Stimulated activated CD8-positive, alpha-beta memory T cell treated with anti-CD3 and anti-CD28 coated beads, Interleukin-12 subunit alpha, Interleukin-12 subunit beta, amount 100 ng/mL, for 24 hours (primary cell): ENCODE results near the gene GABBR2.

Experiments used
- DNase-seq: peaks from one replicate; pipeline ENCODE4 v3.0.0-alpha.2; 2020; ENCODE audit errors: extremely low read depth

Gene GABBR2

GRCh38 chr9:98708933-98709911 is at the start of gene GABBR2:
TSS of gene GABBR2 (minus strand) at chr9:98708935. CDS start at chr9:98708737, 198 bp downstream.
- no peak for DNase-seq

- no peak for DNase-seq
Measured at GRCh38 chr9:98755006-98755618, 46.4 kb upstream of the GABBR2 start.

GRCh38 chr9:98751210-98751609 is 42.5 kb upstream of the GABBR2 start:
- no peak for DNase-seq

GRCh38 chr9:98750364-98751060 is 41.8 kb upstream of the GABBR2 start:
- DNase-seq = no peak

- no peak for DNase-seq
Measured at GRCh38 chr9:98747476-98747875, 38.7 kb upstream of the GABBR2 start.

GRCh38 chr9:98745470-98745869 is 36.7 kb upstream of the GABBR2 start:
- DNase-seq = no peak

GRCh38 chr9:98743818-98744611 is 35.3 kb upstream of the GABBR2 start:
- DNase-seq = no peak

- DNase-seq = no peak
Measured at GRCh38 chr9:98743329-98743728, 34.6 kb upstream of the GABBR2 start.

GRCh38 chr9:98742325-98743280 is 33.9 kb upstream of the GABBR2 start:
- no peak for DNase-seq

GRCh38 chr9:98740226-98740881 is 31.6 kb upstream of the GABBR2 start:
- DNase-seq = no peak

- no peak for DNase-seq
Measured at GRCh38 chr9:98738741-98739140, 30.0 kb upstream of the GABBR2 start.

GRCh38 chr9:98736226-98736625 is 27.5 kb upstream of the GABBR2 start:
- no peak for DNase-seq

- no peak for DNase-seq
Measured at GRCh38 chr9:98732801-98733200, 24.1 kb upstream of the GABBR2 start.

- DNase-seq = no peak
Measured at GRCh38 chr9:98732091-98732490, 23.4 kb upstream of the GABBR2 start.

- no peak for DNase-seq
Measured at GRCh38 chr9:98730871-98731270, 22.1 kb upstream of the GABBR2 start.

- no peak for DNase-seq
Measured at GRCh38 chr9:98728500-98728899, 19.8 kb upstream of the GABBR2 start.

- DNase-seq = no peak
Measured at GRCh38 chr9:98727428-98727827, 18.7 kb upstream of the GABBR2 start.

- no peak for DNase-seq
Measured at GRCh38 chr9:98726735-98727134, 18.0 kb upstream of the GABBR2 start.

GRCh38 chr9:98724810-98725530 is 16.2 kb upstream of the GABBR2 start:
- no peak for DNase-seq
